Measurements from ENCODE around the gene ATP8A1. TPM values are rescaled to one million over a fixed set of nuclear protein-coding genes. Genes with fewer than 3 reads are reported as not detected.
"Not testable (repeated sequence)": the region's sequence is repeated elsewhere in the genome, so short reads cannot be mapped to it uniquely, and the experiment has no call there.

ATP8A1 gene
- total RNA-seq, 2 donors from 2014 or later, result 15.2 to 24.7 TPM

DNA sequence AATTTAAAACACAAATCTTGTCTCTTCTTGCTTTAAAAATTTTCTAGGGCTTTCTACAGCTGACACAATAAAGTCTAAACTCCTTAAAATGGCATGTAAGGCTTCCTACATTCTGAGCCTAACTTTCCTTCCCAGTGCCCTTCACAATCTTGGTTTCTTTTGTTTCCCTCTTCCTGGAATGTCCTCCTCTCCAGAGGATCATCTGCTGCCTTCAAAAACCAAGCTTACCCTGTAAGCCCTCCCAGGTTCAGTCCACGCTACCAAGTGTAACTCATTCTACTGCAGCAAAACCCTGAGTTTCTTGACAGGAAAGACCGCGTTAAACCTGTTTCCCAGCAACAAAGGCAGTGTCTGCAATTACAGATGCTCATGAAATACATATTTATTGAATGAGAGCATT lies 168.4 kb downstream of the ATP8A1 start:
- Histone ChIP-seq H3K36me3 (no peaks in the 10 kb centered on the region), H3K27me3 (replicated peaks; ENCODE audit: insufficient read depth) (no peaks in the 10 kb centered on the region), H3K4me1 (ENCODE audit: control insufficient read depth in 1 of 2, low read depth in 2 of 2) (no peaks in the 10 kb centered on the region), H3K27ac (no peak overlapping the region), H3K4me3 (no peak overlapping the region), H3K9me3 (no peaks in the 10 kb centered on the region)
- DNase-seq (ENCODE audit: low spot score) (no peak), ATAC-seq (ENCODE audit: insufficient number of reproducible peaks, low FRiP score, low read depth) (no peak)
- TF ChIP-seq, protein P1, sequence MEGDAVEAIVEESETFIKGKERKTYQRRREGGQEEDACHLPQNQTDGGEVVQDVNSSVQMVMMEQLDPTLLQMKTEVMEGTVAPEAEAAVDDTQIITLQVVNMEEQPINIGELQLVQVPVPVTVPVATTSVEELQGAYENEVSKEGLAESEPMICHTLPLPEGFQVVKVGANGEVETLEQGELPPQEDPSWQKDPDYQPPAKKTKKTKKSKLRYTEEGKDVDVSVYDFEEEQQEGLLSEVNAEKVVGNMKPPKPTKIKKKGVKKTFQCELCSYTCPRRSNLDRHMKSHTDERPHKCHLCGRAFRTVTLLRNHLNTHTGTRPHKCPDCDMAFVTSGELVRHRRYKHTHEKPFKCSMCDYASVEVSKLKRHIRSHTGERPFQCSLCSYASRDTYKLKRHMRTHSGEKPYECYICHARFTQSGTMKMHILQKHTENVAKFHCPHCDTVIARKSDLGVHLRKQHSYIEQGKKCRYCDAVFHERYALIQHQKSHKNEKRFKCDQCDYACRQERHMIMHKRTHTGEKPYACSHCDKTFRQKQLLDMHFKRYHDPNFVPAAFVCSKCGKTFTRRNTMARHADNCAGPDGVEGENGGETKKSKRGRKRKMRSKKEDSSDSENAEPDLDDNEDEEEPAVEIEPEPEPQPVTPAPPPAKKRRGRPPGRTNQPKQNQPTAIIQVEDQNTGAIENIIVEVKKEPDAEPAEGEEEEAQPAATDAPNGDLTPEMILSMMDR (IDR thresholded peaks at IDR 0.05), result no peak

DNA sequence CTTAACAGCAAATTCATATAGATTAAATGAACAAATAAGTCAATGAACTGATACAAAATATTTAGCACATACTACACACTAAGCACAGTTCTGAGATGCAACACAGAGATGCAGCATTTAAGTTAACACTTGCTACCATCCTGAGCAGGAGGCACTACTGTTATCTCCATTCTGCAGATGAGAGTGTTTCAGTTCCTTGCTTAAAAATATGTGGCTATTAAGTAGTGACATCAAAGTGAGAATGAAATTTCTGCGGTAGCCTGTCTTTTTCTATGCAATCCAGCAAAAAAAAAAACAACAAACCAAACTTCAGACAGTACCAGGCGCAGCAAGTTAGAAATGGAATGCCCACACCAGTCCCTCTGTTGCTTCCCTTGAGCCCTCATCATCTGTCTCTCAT lies 168.8 kb downstream of the ATP8A1 start:
- no peaks in the 10 kb centered on the region for H3K27me3 ChIP-seq (replicated peaks; ENCODE audit: insufficient read depth)
- no peaks in the 10 kb centered on the region for H3K4me1 ChIP-seq (ENCODE audit: control insufficient read depth in 1 of 2, low read depth in 2 of 2)
- no peaks in the 10 kb centered on the region for H3K9me3 ChIP-seq
- TF ChIP-seq, protein P1 (IDR thresholded peaks at IDR 0.05), result no peak
- no peaks in the 10 kb centered on the region for H3K36me3 ChIP-seq
- no peak overlapping the region for H3K4me3 ChIP-seq
- ATAC-seq (ENCODE audit: insufficient number of reproducible peaks, low FRiP score, low read depth) (no peak), DNase-seq (ENCODE audit: low spot score) (no peak)
- no peak overlapping the region for H3K27ac ChIP-seq

DNA sequence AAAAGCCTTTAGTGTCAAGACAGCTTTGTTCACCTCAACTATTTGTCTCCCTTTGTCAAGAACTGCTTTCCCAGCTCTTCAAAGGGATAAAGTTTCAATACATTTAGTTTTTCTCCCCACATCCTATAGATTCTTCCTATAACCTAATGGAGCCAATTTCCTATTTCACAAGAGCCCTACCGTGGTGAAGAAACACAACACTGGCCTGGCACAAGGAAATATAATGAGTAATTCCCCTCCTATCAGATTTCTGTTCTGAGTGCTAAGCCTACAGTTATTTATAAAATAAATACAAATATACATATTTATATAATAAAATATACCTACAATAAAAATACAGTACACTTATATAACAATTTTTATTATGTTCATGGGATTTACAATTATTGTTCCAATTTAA lies 169.7 kb downstream of the ATP8A1 start:
- DNase-seq (ENCODE audit: low spot score) (no peak), ATAC-seq (ENCODE audit: insufficient number of reproducible peaks, low FRiP score, low read depth) (no peak)
- Histone ChIP-seq H3K27me3 (replicated peaks; ENCODE audit: insufficient read depth) (no peaks in the 10 kb centered on the region), H3K4me1 (ENCODE audit: control insufficient read depth in 1 of 2, low read depth in 2 of 2) (no peaks in the 10 kb centered on the region), H3K9me3 (no peaks in the 10 kb centered on the region), H3K4me3 (no peak overlapping the region), H3K27ac (no peak overlapping the region), H3K36me3 (no peaks in the 10 kb centered on the region)
- TF ChIP-seq, protein P1 (IDR thresholded peaks at IDR 0.05), result no peak

DNA sequence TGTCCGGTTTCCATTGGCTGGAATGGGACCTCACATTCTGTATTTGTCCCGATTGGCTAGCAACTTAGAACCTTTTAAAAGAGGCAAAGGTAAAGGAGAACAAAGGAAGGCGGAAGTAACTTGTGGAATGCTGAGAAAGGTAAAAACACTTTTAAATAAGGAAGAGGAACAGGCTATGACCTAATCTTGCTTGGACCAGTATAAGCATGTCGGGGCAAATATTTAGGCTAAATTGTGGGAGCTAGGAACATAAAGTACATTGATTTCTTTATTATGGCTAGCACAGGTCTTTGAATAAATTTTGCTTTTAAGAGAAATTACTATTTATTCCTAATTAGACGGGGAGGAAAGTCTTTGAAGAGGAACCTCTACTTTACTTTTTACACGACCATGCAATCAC lies 170.7 kb downstream of the ATP8A1 start:
- H3K4me1 ChIP-seq (ENCODE audit: control insufficient read depth in 1 of 2, low read depth in 2 of 2); H3K9me3 ChIP-seq; DNase-seq (ENCODE audit: low spot score); ATAC-seq (ENCODE audit: insufficient number of reproducible peaks, low FRiP score, low read depth); H3K4me3 ChIP-seq; H3K27ac ChIP-seq; H3K36me3 ChIP-seq; H3K27me3 ChIP-seq (replicated peaks; ENCODE audit: insufficient read depth): not testable (repeated sequence)

DNA sequence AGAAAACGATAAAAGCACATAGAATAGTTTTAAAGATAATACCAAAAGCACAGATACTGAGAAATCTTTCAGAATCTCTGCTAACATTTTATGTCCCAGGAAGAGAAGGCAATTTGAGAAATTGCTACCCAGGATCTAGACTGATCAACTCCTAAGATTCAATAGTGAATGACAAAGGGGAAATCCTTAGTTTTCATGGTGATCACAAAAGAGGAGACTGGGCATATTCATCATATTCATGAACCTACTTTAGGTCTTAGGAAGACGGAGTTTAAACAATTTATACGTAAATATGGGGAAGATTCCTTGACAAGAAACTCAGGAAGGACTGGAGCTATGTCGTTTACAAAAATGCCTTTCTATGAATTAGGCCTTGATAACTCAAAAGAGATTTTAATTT lies 172.3 kb downstream of the ATP8A1 start:
- Histone ChIP-seq H3K36me3 (no peaks in the 10 kb centered on the region), H3K4me1 (ENCODE audit: control insufficient read depth in 1 of 2, low read depth in 2 of 2) (no peaks in the 10 kb centered on the region), H3K4me3 (no peak overlapping the region), H3K9me3 (no peaks in the 10 kb centered on the region), H3K27ac (no peak overlapping the region), H3K27me3 (replicated peaks; ENCODE audit: insufficient read depth) (no peaks in the 10 kb centered on the region)
- ATAC-seq (ENCODE audit: insufficient number of reproducible peaks, low FRiP score, low read depth) (no peak), DNase-seq (ENCODE audit: low spot score) (no peak)
- TF ChIP-seq, protein P1 (IDR thresholded peaks at IDR 0.05), result no peak

Measured in thoracic aorta (tissue), 2 donors.